ENCODE results near the gene CACNA1E.

Gene CACNA1E

GRCh38 chr1:181483285-181484195 is at the start of gene CACNA1E:
TSS of gene CACNA1E (plus strand) at chr1:181483517. CDS start at chr1:181483745, 228 bp downstream.
- no peak for DNase-seq

DNA sequence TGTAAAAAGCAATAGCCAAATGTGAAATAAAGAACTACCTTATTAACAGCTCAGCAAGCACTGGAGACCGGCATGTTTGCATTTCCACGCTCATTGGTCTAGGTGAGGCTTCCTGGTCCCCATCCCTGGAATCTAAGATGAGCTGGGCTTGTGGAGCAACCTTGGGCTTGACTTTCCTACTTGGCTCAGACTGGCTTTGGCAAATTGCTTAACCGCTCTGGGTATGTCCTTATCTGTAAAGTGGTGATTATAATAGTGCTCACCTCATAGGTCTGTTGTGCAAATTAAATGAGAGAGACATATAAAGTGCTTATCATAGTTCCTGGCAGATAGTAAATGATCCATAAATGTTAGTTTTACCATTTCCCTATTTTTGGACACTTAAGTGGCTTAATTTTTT is 49.4 kb upstream of the CACNA1E start:
- no peak for DNase-seq

- DNase-seq, result no peak
Observed at GRCh38 chr1:181438013-181438412, 45.3 kb upstream of the CACNA1E start.

- no peak for DNase-seq
Observed at GRCh38 chr1:181440510-181440909, 42.8 kb upstream of the CACNA1E start.

- no peak for DNase-seq
Observed at GRCh38 chr1:181442181-181442525, 41.2 kb upstream of the CACNA1E start.

DNA sequence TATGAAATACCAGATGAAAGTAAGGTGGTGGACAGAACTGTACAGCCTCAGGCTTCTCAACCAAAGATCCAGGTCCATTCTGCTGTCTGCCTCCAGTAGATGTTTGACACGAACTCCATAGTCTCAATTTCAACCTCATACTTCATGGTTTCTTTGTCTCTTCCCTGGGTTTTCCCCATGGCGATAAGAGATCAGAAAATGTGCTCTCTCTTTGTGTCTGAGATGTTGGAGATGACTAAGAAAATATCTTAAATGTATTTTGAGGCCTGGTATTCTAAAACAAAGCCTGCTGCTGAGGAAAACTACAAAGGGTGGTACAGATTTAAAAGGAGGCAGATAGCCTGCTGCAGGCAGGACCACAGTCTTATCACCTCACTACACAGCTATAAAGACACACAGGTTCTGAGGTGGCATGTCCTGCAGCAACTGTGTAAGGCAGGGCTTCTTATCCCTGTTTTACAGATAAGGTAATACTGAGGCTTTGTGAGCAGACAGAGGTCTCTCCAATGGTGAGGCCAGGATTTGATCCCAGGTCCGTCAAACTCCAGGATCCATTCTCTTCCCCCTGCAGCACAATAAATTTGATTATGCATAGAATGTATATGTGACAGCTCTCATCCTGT is 40.0 kb upstream of the CACNA1E start:
- DNase-seq, result no peak

- no peak for DNase-seq
Observed at GRCh38 chr1:181445436-181445835, 37.9 kb upstream of the CACNA1E start.

GRCh38 chr1:181448461-181448860 is 34.9 kb upstream of the CACNA1E start:
- DNase-seq, result no peak

DNA sequence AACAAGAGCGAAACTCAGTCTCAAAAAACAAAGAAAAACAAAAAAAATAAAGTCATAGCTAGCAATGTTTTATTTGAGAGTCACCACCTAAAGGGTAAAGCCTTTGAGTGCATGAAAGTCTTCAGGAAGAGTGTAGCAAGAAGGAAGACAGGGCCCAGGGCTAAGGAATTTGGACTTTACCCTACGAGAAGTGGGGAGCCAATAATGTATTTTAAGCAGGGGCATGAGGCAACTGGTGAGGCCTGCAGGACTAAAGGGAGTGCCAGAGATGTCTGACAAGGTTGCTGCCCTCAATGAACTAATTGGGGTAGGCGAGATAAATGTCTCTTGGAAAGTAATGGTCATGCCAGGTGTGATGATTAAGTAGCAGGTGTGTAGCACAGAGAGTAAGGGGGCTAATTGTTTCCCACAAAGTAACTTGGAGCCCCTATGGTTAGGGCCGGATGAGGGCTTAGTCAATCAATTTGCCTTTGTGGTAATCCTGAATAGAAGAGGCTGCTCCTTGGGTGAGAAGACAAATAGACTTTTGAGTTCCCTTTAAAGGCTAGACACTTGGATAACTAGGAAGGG is 31.6 kb upstream of the CACNA1E start:
- no peak for DNase-seq

- no peak for DNase-seq
Observed at GRCh38 chr1:181452746-181453145, 30.6 kb upstream of the CACNA1E start.

GRCh38 chr1:181453541-181454201 is 29.6 kb upstream of the CACNA1E start:
- DNase-seq, result no peak

DNA sequence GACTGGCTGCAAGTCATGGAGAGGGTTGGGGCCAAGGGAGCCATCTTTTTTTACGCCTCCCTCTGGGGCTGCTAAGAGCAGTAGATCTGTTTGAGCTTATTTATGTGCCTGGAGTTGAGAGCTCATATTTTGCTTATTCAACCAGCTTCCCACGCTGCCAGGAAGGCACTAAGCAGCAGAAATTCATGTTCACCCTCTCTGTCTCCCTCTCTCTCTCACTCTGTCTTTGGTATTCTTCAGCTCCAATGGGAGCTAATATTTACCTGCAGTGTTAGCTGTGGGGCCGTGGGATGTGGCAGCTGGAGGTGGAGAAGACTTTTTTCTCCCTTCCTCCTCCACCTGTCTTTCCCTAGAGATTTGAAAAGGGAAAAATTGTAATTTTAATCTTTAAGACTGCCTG is 26.8 kb upstream of the CACNA1E start:
- no peak for DNase-seq

DNA sequence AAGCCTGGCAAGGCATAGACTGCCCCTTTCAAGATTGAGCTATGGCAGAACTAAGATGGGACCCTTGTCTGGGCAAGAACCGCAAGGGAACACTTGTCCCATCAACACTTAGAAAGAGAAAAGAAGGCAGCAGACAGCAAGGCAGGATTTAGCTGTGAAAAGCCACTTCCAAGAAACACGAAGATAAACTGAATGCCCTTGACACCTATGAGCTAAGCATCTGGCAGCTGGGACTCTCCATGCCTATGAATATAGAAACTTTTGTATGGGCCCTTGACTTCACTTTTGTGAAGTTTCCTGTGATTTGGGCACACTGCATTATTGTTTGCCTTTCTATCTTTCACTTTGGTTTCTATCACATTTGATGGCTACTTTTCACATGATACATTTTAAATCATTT is 24.9 kb upstream of the CACNA1E start:
- no peak for DNase-seq

DNA sequence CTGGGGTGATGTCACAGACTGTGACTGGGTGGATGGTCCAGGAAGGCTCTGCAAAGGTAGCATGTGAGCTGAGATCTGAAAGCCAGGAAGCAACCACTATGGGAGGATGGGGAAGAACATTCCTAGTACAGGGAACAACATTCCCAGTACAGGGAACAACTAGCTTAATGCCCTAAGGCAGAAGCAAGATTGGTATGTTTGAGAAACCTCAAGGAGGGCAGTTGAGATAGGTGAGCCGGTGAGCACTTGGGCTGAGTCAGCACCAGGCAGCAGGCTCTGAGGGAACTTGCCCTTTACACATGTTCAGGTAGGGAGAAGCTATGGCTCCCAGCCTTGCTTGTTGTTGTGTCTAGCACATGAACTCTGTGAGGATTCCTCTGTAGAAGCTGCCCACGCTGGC is 24.2 kb upstream of the CACNA1E start:
- DNase-seq, result no peak

DNA sequence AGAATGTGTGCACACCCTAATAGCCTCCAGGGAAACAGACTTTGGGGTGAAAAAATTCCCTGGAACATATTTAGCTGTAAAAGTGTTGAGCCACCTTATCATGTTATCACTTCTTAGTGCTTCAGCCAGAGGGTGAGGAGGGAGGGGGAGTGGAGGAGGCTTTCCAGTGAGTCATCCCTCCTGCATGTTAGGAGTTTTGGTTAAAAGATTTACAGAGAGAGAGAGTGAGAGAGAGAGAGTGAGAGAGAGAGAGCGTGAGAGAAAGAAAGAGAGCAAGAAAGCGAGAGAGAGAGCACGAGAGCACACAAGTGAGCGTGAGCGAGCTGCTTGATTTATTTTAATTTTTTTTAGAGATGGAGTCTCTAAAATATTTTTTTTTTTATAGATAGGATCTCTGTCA is 13.5 kb upstream of the CACNA1E start:
- DNase-seq, result no peak

DNA sequence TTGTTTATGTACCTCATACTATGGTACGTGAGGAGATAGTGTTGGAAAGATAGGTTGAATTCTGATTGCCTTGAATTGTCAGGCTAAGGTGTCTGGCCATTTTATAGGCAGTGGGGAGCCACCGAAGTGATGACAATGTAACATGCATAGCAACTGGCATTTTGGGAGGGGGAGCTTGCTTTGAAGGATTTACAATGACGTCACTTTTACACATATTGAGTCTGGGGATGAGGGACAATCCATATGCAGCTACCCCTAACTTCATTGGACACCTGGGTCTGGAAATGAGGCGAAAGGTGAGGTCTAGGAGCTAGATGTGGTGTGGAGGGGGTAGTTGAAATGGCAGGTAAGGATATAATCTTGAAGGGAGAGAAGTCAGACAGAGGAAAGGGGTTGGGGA is 7.7 kb upstream of the CACNA1E start:
- no peak for DNase-seq

DNA sequence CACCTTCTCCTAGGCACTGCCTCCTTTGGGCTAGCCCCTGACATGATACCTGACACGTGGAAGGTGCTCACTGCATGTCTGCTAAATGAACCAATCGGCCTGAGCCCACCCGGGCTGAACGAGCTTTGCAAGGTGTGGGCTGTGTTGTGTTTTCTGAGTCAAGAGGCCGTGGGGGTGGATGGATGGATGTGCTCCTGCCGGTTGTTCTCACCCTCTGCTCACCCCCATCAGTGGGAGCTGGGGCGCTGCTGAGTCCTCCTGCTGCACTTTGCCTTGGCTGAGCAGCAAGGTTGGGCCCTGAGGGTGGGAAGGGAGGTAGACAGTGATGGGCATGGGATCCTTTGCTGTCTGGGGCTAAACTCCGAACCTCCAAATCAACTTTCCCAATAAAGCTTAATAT is 6.7 kb upstream of the CACNA1E start:
- DNase-seq, result no peak

DNA sequence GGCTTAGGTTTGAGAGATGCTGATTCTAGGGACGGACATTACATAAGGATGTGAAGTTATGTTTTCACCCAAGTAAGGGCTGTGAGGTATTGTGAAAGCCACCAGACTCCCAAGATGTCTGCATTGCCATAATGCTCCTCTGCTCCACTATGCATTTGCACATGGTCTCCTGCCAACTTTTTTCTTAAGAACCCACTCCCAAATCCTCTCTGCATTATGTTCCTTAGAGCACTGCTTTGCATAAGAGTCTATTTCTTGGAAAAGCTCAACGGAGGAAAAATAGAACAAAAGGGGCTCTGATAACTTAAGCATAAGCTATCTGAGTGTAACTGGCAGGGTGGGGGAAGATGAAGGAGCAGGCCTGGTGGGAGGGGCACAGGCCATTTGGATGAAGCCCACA is 5.0 kb upstream of the CACNA1E start:
- DNase-seq, result no peak

GRCh38 chr1:181479137-181479745 is 4.1 kb upstream of the CACNA1E start:
- DNase-seq, result peak; percentile 16

- no peak for DNase-seq
Observed at GRCh38 chr1:181482001-181482430, 1.3 kb upstream of the CACNA1E start.

DNA sequence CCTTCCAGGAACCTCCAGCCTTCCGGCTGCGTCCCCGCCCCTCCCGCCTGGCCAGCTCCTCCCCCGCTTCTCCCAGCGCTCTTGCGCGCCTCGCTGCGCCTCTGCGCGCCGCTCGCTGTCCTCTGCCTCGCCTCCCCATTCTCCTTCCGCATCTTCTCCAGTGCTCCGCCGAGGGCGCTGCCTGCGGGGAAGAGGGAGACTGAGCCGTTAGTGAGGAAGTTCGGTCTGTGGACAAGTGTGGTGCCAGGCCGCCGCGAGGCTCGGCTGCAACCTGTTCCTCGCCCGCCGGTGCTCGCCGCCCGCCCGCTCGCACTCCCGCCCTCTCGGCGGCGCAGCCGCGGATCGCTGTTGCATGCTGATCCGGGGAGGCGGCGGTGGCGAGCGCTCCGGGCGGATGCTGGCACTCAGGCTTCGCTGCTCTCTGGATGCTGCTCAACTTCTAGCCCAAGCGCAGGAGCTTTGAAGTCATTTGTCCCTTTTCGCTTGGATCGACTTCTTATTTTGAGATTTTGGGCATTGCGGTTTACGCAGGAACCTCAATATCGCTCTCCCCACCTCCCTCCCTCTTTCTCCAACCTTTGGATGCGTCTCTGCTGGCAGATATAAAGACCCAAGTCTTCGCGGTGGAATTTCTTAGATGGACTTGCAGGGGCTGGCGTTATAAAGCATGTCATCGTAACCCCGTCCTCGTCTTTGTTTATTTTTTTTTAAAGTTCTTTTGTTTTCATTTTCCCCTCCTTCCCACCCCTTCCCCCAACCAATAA is 614 bp upstream of the CACNA1E start:
- no peak for DNase-seq

DNA sequence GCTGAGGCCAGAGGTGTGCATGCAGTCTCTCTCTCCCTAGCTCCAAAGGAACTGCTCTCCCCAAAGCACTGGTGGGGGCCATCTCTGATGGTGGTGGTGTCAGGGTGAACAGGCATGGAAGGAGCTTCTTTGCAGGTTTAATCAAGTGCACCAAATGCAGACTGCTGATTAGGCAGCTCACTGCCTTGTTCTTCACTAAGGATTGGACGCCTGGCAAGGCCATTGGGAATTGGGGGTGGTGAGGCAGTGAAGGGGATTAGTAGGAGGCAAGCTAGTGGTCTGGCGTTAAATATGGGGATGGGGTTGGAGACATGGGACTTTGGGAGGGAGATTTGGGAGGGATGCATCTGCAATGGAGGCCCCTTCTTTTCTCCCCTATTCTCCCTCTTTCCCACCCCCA is 1.5 kb downstream of the CACNA1E start:
- DNase-seq, result no peak

All from NCI-H446 treated with DMSO at 0.1 percent for 48 hours (cell line).